ENCODE measurements around the gene BSPRY.
"Not testable (repeated sequence)": the region's sequence is repeated elsewhere in the genome, so short reads cannot be mapped to it uniquely, and the experiment has no call there.

The BSPRY gene

GRCh38 chr9:113341712-113342410 lies 7.5 kb upstream of the BSPRY start:
- DNase-seq: peak; percentile 46

GRCh38 chr9:113343732-113344231 lies 5.6 kb upstream of the BSPRY start:
- DNase-seq: peak; percentile 98

- DNase-seq: no peak
These were observed 4.2 kb upstream of the BSPRY start for GRCh38 chr9:113345190-113345589.

- no peak for DNase-seq
These were observed 3.7 kb upstream of the BSPRY start for GRCh38 chr9:113345671-113346070.

GRCh38 chr9:113348437-113348836 lies 904 bp upstream of the BSPRY start:
- DNase-seq: no peak

GRCh38 chr9:113349066-113349444 lies 286 bp upstream of the BSPRY start:
- DNase-seq: no peak

GRCh38 chr9:113350107-113350661 lies 843 bp downstream of the BSPRY start:
- DNase-seq: no peak

GRCh38 chr9:113350937-113351336 lies 1.6 kb downstream of the BSPRY start:
- no peak for DNase-seq

GRCh38 chr9:113352006-113352405 lies 2.7 kb downstream of the BSPRY start:
- DNase-seq: no peak

- no peak for DNase-seq
These were observed 3.1 kb downstream of the BSPRY start for GRCh38 chr9:113352411-113352810.

GRCh38 chr9:113355040-113355596 lies 5.8 kb downstream of the BSPRY start:
- DNase-seq: no peak

GRCh38 chr9:113356686-113357292 lies 7.4 kb downstream of the BSPRY start:
- DNase-seq: no peak

GRCh38 chr9:113359385-113359784 lies 10.0 kb downstream of the BSPRY start:
- DNase-seq: no peak

- DNase-seq: no peak
These were observed 11.0 kb downstream of the BSPRY start for GRCh38 chr9:113360242-113360842.

- DNase-seq: no peak
These were observed 12.1 kb downstream of the BSPRY start for GRCh38 chr9:113361304-113362018.

- no peak for DNase-seq
These were observed 14.0 kb downstream of the BSPRY start for GRCh38 chr9:113363336-113363735.

- DNase-seq: no peak
These were observed 15.6 kb downstream of the BSPRY start for GRCh38 chr9:113364951-113365350.

GRCh38 chr9:113365652-113366051 lies 16.3 kb downstream of the BSPRY start:
- DNase-seq: not testable (repeated sequence)

GRCh38 chr9:113368348-113368981 lies 19.1 kb downstream of the BSPRY start:
- no peak for DNase-seq

GRCh38 chr9:113368982-113369854 lies 19.9 kb downstream of the BSPRY start:
- no peak for DNase-seq

GRCh38 chr9:113369855-113370140 lies 20.5 kb downstream of the BSPRY start:
- DNase-seq: no peak
